SH-SY5Y (cell line): Measurements from ENCODE around the gene TMED3.

Experiments
- GATA2 ChIP-seq: IDR thresholded peaks from 2 replicates; pipeline ENCODE4 v1.6.1; 2011; ENCODE audit warnings: mild to moderate bottlenecking, low read depth, low read length
- GATA3 ChIP-seq: IDR thresholded peaks from 2 replicates; pipeline ENCODE4 v1.6.1; 2011; ENCODE audit warnings: low read depth, mild to moderate bottlenecking, low read length, moderate library complexity

DNA sequence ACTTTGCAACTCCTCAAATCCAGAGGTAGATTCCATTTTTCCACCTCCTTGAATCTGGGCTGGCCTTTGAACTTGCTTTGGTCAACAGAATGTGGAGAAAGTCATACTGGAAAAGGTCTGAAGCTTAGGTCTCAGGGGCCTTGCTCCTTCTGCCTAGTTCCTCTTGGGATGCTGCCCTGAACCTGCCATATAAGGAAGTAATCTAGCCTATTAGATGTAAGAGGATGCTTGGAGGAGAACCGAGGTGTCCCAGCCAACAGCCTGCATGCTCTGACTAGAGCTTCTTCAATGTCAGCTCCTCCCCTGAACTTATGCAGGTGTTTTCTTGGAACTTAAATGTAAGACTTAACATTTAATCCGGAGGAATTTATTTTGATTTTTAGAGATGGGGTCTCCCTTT, 2.0 kb upstream of the TMED3 start:
- no peak for TF ChIP-seq GATA2
- no peak for TF ChIP-seq GATA3
